HUDEP-2 (cell line): ENCODE data around the gene KRT78.

Experiments
- DNase-seq, 76 experiments: peaks; one replicate each; lab custom pipeline; 2025; ENCODE audit not compliant: unreplicated experiment in 76 of 76; lab: John Stamatoyannopoulos, UW

The KRT78 gene

DNA sequence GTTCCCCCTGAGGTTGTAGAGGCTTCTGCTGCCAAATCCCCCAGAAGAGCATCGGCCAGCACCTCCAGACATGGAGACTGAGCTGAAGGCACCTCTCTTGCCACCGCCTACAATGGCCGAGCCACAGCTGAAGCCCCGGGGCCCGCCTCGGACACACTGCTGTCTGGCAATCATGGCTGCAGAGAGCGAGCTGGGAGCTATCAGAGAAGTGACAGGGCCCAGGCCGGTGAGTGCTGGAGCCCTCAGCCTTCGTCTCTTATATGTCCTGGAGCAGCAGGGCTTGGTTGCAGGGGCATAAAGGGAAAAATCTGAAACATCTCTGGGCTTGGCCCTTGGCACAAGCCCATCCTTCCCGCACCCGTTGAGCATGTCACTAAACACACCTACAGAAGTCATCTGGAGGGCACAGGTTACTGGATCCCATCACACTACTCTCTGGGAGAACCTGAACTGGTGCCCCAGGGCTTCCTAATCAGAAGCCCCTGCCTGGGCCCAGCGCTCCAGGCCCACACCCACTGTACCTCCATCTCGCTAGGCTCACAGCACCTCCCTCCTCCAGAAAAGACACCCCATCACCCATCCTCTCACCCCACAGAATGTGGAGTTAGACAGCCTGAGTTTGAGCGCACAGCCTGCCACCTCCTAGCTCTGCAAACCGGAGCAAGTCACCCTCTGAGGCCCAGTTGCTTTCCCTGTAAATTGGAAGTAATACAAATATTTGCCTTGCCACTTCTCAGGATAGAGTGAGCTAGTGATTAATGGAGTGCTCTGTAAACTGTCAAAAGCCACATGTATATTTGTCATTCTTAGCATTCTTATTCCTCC, 34.7 kb downstream of the KRT78 start, which contains the start of gene KRT4:
Gene KRT4, minus strand, starts transcription at position 232 of the 825 bp plus-strand sequence. Its CDS starts 58 bp downstream, at position 174.
- DNase-seq: no peak

GRCh38 chr12:52813203-52813819, 35.5 kb downstream of the KRT78 start:
- DNase-seq: no peak

DNA sequence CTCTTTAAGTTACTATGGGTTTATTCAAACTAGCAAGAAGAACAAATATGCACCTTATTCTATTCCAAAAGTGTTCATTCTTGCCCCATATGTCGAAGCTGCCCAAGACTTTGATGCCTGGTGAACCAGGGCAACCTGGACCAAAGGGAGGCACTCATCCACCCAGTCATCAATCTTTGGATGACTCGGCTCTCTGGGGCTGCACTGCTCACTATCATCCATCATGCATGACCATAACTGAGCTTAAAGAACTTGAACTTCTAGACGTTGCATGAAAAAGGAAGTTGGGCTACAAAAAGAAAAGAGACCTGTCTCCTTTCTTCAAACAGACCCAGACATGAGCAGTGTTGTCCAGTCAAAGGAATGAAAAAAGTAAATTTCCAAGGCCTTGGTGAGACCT, 36.0 kb downstream of the KRT78 start:
- DNase-seq: no peak

DNA sequence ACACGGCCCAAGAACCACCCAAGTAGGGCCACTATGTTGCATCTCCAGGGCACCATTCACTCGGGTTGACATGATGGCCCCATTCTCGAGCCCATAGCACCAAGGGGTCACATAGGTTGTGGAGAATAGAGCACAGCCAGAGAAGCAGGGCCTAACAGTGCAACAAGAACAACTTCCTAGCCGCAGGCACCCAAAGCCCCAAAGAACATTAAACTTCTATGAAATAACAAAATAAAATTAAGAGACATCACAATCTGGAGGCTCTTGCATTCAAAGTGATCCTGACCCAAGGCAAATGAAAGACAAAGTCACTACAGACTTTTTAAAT, 36.8 kb downstream of the KRT78 start:
- no peak for DNase-seq

DNA sequence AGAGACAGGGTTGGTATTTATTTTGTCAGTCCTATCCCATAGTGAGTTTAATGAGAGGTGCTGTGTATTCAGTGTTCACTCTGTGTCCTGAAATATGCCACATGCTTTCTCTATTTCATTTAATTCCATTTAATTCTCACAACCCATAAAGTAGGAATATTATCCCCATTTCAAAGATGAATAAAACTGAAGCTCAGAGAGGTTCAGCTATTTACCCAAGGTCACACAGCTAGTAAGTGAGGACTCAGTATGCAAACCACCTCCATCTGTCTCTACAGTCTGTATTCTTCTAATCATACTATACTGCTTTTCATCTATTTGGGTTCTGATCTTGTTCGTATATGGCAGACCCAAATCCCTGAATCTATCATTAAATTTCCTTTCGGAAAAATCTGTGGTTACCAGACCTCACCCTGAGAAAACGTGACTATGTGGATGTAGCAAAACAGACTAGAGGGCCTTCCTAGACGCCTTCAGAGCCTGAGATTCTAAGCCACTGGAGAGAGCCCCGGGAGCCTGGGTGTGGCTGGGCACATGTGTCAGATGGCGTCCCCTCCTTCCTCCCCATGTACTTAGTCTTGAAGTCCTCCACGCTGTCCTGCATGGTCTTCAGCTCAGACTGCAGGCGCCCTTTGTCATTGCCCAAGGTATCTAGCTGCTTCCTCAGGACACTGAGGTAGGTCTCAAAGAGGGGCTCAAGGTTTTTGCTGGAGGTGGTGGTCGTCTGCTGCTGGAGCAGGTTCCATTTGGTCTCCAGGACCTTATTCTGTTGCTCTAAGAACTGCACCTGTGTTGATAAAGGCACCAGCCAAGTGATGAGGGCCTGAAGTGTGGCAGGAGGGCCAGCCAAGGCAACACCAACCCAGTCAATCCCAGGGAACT, 37.4 kb downstream of the KRT78 start:
- no peak for DNase-seq

DNA sequence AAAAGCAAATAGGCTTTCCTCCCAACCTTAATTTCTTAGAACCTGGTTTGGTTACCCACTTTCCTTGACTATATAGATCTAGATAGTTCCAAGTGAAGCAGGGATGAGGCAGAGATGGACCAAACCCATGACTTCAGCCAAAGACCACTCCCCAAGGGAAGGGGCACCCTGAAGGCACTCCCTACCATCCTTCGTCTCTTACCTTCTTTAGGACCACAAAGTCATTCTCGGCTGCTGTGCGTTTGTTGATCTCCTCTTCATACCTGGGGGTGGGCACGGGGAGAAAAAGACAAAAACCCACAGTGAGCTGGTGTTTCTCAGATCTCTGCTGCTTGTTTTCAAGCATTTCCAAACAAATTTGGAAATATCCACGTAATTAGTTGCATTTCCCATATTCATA, 38.2 kb downstream of the KRT78 start:
- no peak for DNase-seq

DNA sequence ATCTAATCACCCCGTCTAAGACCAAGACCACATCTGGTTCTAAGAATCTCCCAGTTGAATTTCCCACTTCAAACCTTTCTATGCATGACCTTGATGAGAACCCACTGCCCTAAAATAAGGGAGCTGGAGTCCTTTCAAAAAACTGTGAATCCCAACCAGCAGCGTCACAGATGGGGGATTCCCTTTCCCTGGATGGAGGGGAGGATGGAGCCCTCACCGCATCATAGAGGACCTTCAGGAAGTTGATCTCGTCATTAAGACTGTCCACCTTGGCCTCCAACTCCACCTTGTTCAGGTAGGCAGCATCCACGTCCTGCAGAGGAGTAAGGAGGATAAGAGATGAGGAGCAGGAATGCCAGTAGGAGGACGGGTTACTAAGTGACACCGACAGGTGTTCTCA, 39.6 kb downstream of the KRT78 start:
- DNase-seq: no peak

GRCh38 chr12:52808573-52809160, 40.1 kb downstream of the KRT78 start:
- no peak for DNase-seq

GRCh38 chr12:52807544-52808470, 41.0 kb downstream of the KRT78 start:
- no peak for DNase-seq

DNA sequence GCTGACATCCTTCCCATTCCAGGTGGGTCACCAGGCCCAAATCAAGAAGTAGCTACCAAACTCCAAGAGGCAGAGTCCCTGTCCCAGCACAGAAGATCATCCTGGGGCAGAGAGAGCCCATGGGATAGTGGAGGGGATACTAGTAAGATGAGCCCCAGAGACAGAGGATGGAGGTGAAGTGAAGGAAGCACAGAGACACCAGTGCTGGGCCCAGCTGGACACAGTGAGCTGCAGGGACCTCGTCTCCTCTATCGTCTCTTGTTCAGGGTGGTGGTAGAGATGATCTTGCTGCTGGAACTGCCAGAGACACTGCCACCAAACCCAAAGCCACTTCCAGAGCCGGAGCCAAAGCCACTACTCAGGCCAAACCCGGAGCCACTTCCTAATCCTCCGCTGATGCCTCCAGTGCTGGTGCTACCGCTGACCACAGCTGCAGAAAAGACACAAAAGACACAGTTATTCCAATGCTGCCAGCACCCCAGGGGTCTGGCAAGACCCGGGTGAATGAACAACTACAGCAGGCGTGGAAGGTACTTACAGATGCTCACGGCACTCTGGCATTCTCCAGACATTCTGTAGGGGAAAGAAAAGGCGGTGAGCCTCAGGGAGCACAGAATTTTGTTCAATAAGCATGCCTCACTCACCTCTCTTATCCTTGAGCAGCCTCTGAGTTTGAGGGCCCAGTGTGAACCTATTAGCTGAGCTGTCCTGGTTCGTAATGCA, 41.8 kb downstream of the KRT78 start:
- DNase-seq: no peak

DNA sequence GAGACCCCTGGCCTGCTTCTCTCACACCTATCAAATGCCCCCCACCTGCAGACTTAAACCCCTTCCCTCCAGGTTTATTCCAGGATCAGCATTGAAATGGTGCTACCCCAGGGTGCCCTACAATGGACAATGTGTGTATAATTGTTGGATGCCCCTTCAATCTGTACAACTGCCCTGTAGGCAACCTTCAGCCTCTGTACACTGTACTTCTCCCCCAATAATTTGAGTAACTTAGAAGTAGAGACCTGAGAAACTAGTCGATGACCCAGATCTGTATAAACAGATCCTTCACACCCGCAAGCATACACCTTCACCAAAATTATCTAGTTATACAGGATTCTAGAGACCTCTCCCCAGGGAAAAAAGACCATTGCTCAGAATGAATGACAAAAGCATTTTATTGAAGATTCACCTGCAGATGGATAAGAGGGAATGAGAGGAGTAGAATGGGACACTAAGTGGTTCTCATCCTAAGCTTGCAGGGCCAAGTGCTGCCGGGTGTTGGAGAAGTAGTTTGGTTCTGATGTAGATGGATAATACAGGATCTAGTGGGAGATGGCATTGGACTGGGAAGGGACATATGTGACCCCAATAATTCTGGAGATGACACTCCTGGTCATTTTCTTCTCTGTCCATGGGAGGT, 42.5 kb downstream of the KRT78 start:
- no peak for DNase-seq

DNA sequence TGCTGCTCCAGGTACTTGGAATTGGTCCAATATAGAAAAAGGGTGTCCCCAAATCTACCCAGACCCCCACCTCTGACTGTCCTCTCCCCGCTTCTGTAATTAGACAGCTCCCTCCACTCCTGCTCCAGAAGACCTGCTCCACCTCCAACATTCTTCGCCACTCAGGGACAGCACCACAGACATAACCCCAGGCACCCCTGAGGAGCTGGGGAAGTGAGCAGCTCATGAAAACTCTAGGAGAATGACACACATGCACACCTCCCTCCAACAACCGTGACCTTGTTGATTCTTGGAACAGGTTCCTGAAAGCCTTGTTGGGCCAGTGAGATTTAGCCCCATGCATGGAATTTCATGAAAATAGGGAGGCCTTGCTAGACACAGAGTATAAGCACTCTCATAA, 43.1 kb downstream of the KRT78 start:
- DNase-seq: no peak

- no peak for DNase-seq
Measured at GRCh38 chr12:52805000-52805399, 43.8 kb downstream of the KRT78 start.

DNA sequence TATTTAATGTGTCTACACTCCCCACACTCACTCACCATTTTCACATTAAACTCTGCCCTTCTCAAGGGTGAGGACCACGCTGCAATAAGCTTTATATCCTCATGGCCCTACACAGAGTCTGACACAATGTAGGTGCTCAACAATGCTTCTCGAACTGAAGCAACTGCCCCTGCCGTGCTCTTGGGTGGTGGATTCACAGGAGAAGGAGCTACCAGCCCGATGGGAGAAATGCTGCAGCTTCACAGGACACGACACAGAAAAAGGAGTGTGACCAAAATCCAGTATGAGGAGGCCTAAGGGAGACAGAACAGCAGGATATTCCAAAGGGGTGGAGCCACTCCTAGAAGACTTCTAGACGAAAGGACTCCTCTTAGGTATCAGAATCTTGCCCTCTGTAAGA, 46.4 kb downstream of the KRT78 start:
- DNase-seq: no peak

DNA sequence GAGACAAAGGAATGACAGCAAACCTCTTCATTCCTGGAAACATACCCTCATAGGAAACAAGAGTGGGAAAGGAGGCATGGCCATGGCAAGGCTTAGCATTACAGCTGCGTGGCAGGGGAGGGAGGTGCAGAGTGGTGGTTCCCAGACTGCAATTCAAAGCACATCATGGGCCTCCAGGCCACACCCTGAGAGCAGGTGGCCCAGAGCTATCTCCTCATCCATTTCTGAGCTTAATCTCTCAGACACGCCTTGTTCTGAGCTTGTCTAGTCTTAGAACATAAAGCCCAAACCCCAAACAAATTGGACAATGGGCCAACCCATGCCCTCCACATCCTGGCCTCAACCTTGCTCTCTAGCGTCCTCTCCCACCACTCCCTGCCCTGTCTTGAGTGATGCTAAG, 47.0 kb downstream of the KRT78 start:
- DNase-seq: no peak

- DNase-seq: no peak
Measured at GRCh38 chr12:52800259-52800917, 48.4 kb downstream of the KRT78 start.

DNA sequence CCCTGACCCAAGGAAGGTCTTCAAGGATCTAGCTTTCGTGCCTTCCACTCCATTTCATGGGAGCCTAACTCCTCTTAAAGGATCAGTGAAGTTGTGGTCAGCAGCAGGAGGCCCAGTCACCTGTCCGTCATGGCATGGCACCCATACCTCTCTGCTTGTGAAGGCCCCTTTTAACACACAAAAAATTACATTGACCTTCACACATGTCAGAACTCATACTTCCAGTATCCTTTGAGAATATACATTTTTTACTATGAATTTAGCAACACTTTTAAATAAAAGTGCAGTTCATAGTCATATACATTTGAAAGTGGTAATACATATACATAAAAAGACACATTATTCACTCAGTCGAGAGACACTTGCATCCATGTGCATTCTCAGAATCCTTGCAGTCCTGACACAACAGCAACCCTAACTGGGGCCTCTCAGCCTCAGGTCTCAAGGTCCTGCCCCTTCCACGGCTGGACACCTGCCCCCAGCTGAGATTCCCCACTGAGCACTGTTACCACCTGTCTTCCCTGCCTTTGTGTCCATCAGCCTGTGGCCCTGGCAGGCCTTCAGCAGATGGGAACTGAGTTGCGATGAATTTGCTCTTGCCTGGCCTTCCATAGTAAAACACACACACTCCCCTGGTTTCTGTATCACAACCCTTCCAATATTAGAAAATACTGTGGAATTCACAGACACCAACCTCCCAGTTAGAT, 49.1 kb downstream of the KRT78 start:
- no peak for DNase-seq
